ENCODE data around the gene SLC49A3. TPM values are rescaled to one million over a fixed set of nuclear protein-coding genes. Genes with fewer than 3 reads are reported as not detected.

SLC49A3 gene
- total and polyA plus RNA-seq, 2 of the 13 experiments (the other 11 are each of a cell fraction or from before 2014, with no cell fraction given): 0.07 to 0.17 TPM

GRCh38 chr4:700587-701264 lies 11.8 kb upstream of the SLC49A3 start (continued):
- no peak for TF ChIP-seq ZNF407 (CRISPR knock-in tag; IDR thresholded peaks at IDR 0.05; ENCODE audit: not compliant biosample characterization)
- TF ChIP-seq ZNF792 (CRISPR knock-in tag; IDR thresholded peaks at IDR 0.05): peak; percentile 46; the same call in 1 of the 2 replicates
- TF ChIP-seq PITX1 (CRISPR knock-in tag; IDR thresholded peaks at IDR 0.05): 0 out of 2 replicates have a peak, but pooled peaks have one; percentile 25
- peak; percentile 58; the same call in 1 of the 2 replicates for TF ChIP-seq SALL1 (CRISPR knock-in tag; IDR thresholded peaks at IDR 0.05)
- 0 out of 2 replicates have a peak, but pooled peaks have one; percentile 28 for TF ChIP-seq NFKBIZ (CRISPR knock-in tag; IDR thresholded peaks at IDR 0.05)
- TF ChIP-seq ERF (CRISPR knock-in tag; IDR thresholded peaks at IDR 0.05): 0 out of 2 replicates have a peak, but pooled peaks have one; percentile 29
- no peak for TF ChIP-seq RORA (CRISPR knock-in tag; IDR thresholded peaks at IDR 0.05)
- no peak for TF ChIP-seq ZNF17 (CRISPR knock-in tag; IDR thresholded peaks at IDR 0.05)
- TF ChIP-seq ZSCAN20 (CRISPR knock-in tag; IDR thresholded peaks at IDR 0.05; ENCODE audit: borderline replicate concordance): no peak
- TF ChIP-seq, protein P1, sequence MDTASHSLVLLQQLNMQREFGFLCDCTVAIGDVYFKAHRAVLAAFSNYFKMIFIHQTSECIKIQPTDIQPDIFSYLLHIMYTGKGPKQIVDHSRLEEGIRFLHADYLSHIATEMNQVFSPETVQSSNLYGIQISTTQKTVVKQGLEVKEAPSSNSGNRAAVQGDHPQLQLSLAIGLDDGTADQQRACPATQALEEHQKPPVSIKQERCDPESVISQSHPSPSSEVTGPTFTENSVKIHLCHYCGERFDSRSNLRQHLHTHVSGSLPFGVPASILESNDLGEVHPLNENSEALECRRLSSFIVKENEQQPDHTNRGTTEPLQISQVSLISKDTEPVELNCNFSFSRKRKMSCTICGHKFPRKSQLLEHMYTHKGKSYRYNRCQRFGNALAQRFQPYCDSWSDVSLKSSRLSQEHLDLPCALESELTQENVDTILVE (CRISPR knock-in tag; IDR thresholded peaks at IDR 0.05): no peak
- 0 out of 2 replicates have a peak, but pooled peaks have one; percentile 27 for TF ChIP-seq ZNF263 (CRISPR knock-in tag; IDR thresholded peaks at IDR 0.05)
- peak; percentile 47; the same call in 1 of the 2 replicates for TF ChIP-seq ZKSCAN8 (CRISPR knock-in tag; IDR thresholded peaks at IDR 0.05; ENCODE audit: borderline replicate concordance)
- peak; percentile 19; the same call in 1 of the 2 replicates for TF ChIP-seq HDAC2 (CRISPR knock-in tag; IDR thresholded peaks at IDR 0.05)
- TF ChIP-seq KAT8 (CRISPR knock-in tag; IDR thresholded peaks at IDR 0.05): peak; percentile 17; the same call in 1 of the 2 replicates
- TF ChIP-seq MEF2D (CRISPR knock-in tag; IDR thresholded peaks at IDR 0.05): 0 out of 2 replicates have a peak, but pooled peaks have one; percentile 26
- TF ChIP-seq ZNF691 (CRISPR knock-in tag; IDR thresholded peaks at IDR 0.05; ENCODE audit: borderline replicate concordance, low read depth): no peak
- TF ChIP-seq FOSL2 (CRISPR knock-in tag; IDR thresholded peaks at IDR 0.05): peak; percentile 38; the same call in 1 of the 2 replicates
- 0 out of 2 replicates have a peak, but pooled peaks have one; percentile 48 for TF ChIP-seq IRF2 (CRISPR knock-in tag; IDR thresholded peaks at IDR 0.05)
- peak; percentile 80 for TF ChIP-seq MAX (IDR thresholded peaks at IDR 0.05)
- TF ChIP-seq CBX1 (IDR thresholded peaks at IDR 0.05; ENCODE audit: low read depth): no peak
